K562 (cell line): Measurements from ENCODE around the gene SETX. TPM values are rescaled to one million over a fixed set of nuclear protein-coding genes. Genes with fewer than 3 reads are reported as not detected.
A peak's percentile ranks its signal among the peaks of the same experiment; 100 is the strongest.

Source experiments
- ATAC-seq: fragments of 200-7000 bp; cut with Tn5 transposase; 3 replicates; pipeline ENCODE4 v1.9.1; 2020; ENCODE audit warnings: moderate library complexity
- BruUV-seq: library from RNA; stranded (reverse); fragments of 400-500 nt; replicated peaks from 2 replicates; lab custom pipeline; 2021; lab: Mats Ljungman, UMichigan
- CTCF ChIA-PET: fragments of 300-600 bp; formaldehyde crosslinking; extraction: SDS; loops from one replicate; lab custom pipeline; 2021; ENCODE audit warnings: low intra/inter-chr PET ratio; lab: Yijun Ruan, JAX
- POLR2A ChIA-PET: fragments of 300-600, 350-650 bp; sonication (Branson Sonifier 250); formaldehyde crosslinking; extraction: SDS; loops from one replicate; lab custom pipeline; 2021; ENCODE audit warnings: antibody characterized with exemption, inconsistent platforms; lab: Yijun Ruan, JAX
- DNase-seq, 4 experiments: peaks; one replicate each; pipeline versions ENCODE4 v3.0.0 to v3.0.0-alpha.2; 2011 to 2018; ENCODE audit warnings: low spot score in 3 of 4, mixed read lengths in 3 of 4; ENCODE audit errors: extremely low read depth in 1 of 4
- FAIRE-seq: peaks from 2 replicates; lab custom pipeline; 2011; peaks lifted over from hg19 to GRCh38; lab: Jason Lieb, UNC
- H2AFZ ChIP-seq: 2 replicates; pipeline ENCODE4 v1.6.0; 2011; ENCODE audit warnings: low read depth, low read length, control low read depth, inconsistent platforms
- H3K27ac ChIP-seq: fragments of 200-600 bp; 3 replicates; pipeline ENCODE4 v1.8.0; 2011; ENCODE audit warnings: low read depth, mild to moderate bottlenecking, control low read depth, inconsistent platforms, low read length, moderate library complexity, mixed read lengths; ENCODE audit errors: extremely low read depth
- H3K27me3 ChIP-seq, 2 experiments: fragments of 300-600 bp in 1 of 2; 2 replicates in 1 of 2; 3 replicates in 1 of 2; pipeline versions ENCODE4 v1.6.0 to v1.8.0; 2011; ENCODE audit warnings: inconsistent platforms in 2 of 2, low read length in 2 of 2, mild to moderate bottlenecking in 1 of 2, mixed read lengths in 1 of 2, moderate library complexity in 1 of 2; ENCODE audit not compliant: control insufficient read depth in 2 of 2, insufficient read depth in 2 of 2
- H3K36me3 ChIP-seq: fragments of 300-600 bp; 3 replicates; pipeline ENCODE4 v1.8.0; 2011; ENCODE audit warnings: mild to moderate bottlenecking, low read length, inconsistent platforms; ENCODE audit not compliant: control insufficient read depth, insufficient read depth
- H3K4me1 ChIP-seq, 2 experiments: fragments of 200-600 bp in 1 of 2; replicated peaks in 1 of 2; 2 replicates in 1 of 2; 3 replicates in 1 of 2; pipeline versions ENCODE4 v1.5.1 to v1.8.0; 2011; ENCODE audit warnings: inconsistent platforms in 2 of 2, low read length in 2 of 2, mild to moderate bottlenecking in 1 of 2, mixed read lengths in 1 of 2, moderate library complexity in 1 of 2; ENCODE audit not compliant: control insufficient read depth in 2 of 2, insufficient read depth in 2 of 2
- H3K4me2 ChIP-seq: 2 replicates; pipeline ENCODE4 v1.6.1; 2011; ENCODE audit warnings: low read length, control low read depth, inconsistent platforms, mixed read lengths; ENCODE audit not compliant: insufficient read depth
- H3K4me3 ChIP-seq: fragments of 200-600 bp; sonication (generic), shearing (Covaris generic); 2 replicates; pipeline ENCODE4 v1.5.1; 2016; ENCODE audit warnings: control low read depth, inconsistent platforms
- H3K79me2 ChIP-seq: fragments of 200-600 bp; 3 replicates; pipeline ENCODE4 v1.8.0; 2011; ENCODE audit warnings: low read length, inconsistent platforms; ENCODE audit not compliant: control insufficient read depth, insufficient read depth
- H3K9ac ChIP-seq, 2 experiments: 2 replicates each; pipeline versions ENCODE4 v1.6.0 to v1.6.1; 2011; ENCODE audit warnings: low read depth in 2 of 2, low read length in 2 of 2, control low read depth in 1 of 2, inconsistent platforms in 1 of 2, mild to moderate bottlenecking in 1 of 2, mixed read lengths in 1 of 2; ENCODE audit not compliant: insufficient read depth in 1 of 2
- H3K9me1 ChIP-seq: one replicate; pipeline ENCODE4 v1.6.0; 2011; ENCODE audit warnings: inconsistent platforms, mild to moderate bottlenecking, low read length, moderate library complexity; ENCODE audit not compliant: control insufficient read depth, insufficient read depth
- H3K9me3 ChIP-seq: replicated peaks from 2 replicates; pipeline ENCODE4 v1.5.1; 2011; ENCODE audit warnings: low read depth, low read length, inconsistent platforms; ENCODE audit not compliant: control insufficient read depth, insufficient read depth
- H4K20me1 ChIP-seq: replicated peaks from 2 replicates; pipeline ENCODE4 v1.6.1; 2011; ENCODE audit warnings: low read length, inconsistent platforms, mixed read lengths; ENCODE audit not compliant: control insufficient read depth, insufficient read depth
- ARID1B ChIP-seq: fragments of 450-650 bp; IDR thresholded peaks from 2 replicates; pipeline ENCODE4 v1.6.1; 2016; ENCODE audit warnings: antibody characterized with exemption, mild to moderate bottlenecking, inconsistent platforms
- CC2D1A ChIP-seq: fragments of 450-650 bp; IDR thresholded peaks from 2 replicates; pipeline ENCODE4 v1.6.1; 2017; ENCODE audit warnings: mild to moderate bottlenecking
- CCAR2 ChIP-seq: fragments of 200-400 bp; formaldehyde crosslinking; IDR thresholded peaks from 2 replicates; pipeline ENCODE4 v1.6.1; 2017; ENCODE audit warnings: mild to moderate bottlenecking, low read depth, low read length
- FOXJ3 ChIP-seq: sonication (generic); formaldehyde crosslinking; IDR thresholded peaks from 2 replicates; pipeline ENCODE4 v1.4.0; 2020; ENCODE audit warnings: mild to moderate bottlenecking, missing genetic modification reagents
- HNRNPH1 ChIP-seq: fragments of 200-400 bp; formaldehyde crosslinking; optimal IDR thresholded peaks from 2 replicates; pipeline ENCODE3; 2017; ENCODE audit warnings: low read depth, mild to moderate bottlenecking, low read length, moderate library complexity
- IRF2 ChIP-seq: sonication (generic); formaldehyde crosslinking; IDR thresholded peaks from 2 replicates; pipeline ENCODE4 v1.8.1; 2022; ENCODE audit warnings: mild to moderate bottlenecking, missing genetic modification reagents
- MBD2 ChIP-seq: sonication (generic); IDR thresholded peaks from 2 replicates; pipeline ENCODE4 v1.6.1; 2016; ENCODE audit warnings: low read depth, borderline replicate concordance
- NCOA1 ChIP-seq: fragments of 450-650 bp; IDR thresholded peaks from 2 replicates; pipeline ENCODE4 v1.6.1; 2016; ENCODE audit warnings: low read depth
- NR2C2 ChIP-seq, 2 experiments: fragments of 200-800 bp in 1 of 2; sonication (Bioruptor generic) in 1 of 2; sonication (generic) in 1 of 2; formaldehyde crosslinking in 1 of 2; IDR thresholded peaks; 2 replicates each; pipeline versions ENCODE4 v1.6.1 to v1.8.0; 2016 to 2022; ENCODE audit warnings: mild to moderate bottlenecking in 1 of 2, missing compliant biosample characterization in 1 of 2, missing genetic modification characterization in 1 of 2, missing genetic modification reagents in 1 of 2
- SLC30A9 ChIP-seq: fragments of 250-450 bp; sonication (Bioruptor Pico); IDR thresholded peaks from 2 replicates; pipeline ENCODE4 v1.8.0; 2022; ENCODE audit warnings: mild to moderate bottlenecking, moderate library complexity
- SREBF2 ChIP-seq: sonication (generic); formaldehyde crosslinking; IDR thresholded peaks from 2 replicates; pipeline ENCODE4 v1.4.0; 2020; ENCODE audit warnings: mild to moderate bottlenecking, missing genetic modification reagents
- STAT5B ChIP-seq: fragments of 250-450 bp; sonication (Bioruptor Pico); IDR thresholded peaks from 2 replicates; pipeline ENCODE4 v1.8.0; 2021; ENCODE audit warnings: mild to moderate bottlenecking, inconsistent platforms
- XRCC4 ChIP-seq: IDR thresholded peaks from one replicate; pipeline ENCODE4 v1.6.1; 2011; ENCODE audit not compliant: insufficient read depth, insufficient read length; ENCODE audit errors: extremely low read depth
- ZNF551 ChIP-seq: fragments of 250-450 bp; sonication (Bioruptor Pico); IDR thresholded peaks from 2 replicates; pipeline ENCODE4 v1.5.0; 2021; ENCODE audit warnings: mild to moderate bottlenecking, moderate library complexity
- ZNF79 ChIP-seq: fragments of 250-450 bp; sonication (Bioruptor Pico); IDR thresholded peaks from 2 replicates; pipeline ENCODE4 v1.4.0; 2020; ENCODE audit warnings: low read depth, mild to moderate bottlenecking, moderate library complexity
- WGBS: fragments of 100-300 bp; shearing (Covaris generic); methylation state at CpG from one replicate; pipeline ENCODE4 v1.1.6; 2016; ENCODE audit warnings: low coverage, mixed read lengths; ENCODE audit not compliant: insufficient coverage; ENCODE audit errors: missing lambda C conversion rate; 5-methylcytosine and 5-hydroxymethylcytosine counted together
- in situ Hi-C: fragments of 300-500 bp; cut with MboI; formaldehyde crosslinking; loops from 4 replicates; pipeline ENCODE4 v1.15.0; 2018; ENCODE audit warnings: inconsistent platforms, mixed read lengths
- intact Hi-C: fragments of 100-400 bp; cut with micrococcal nuclease; formaldehyde crosslinking; loops from 2 replicates; pipeline ENCODE4 v1.14.2; 2022
- polyA plus RNA-seq, 8 experiments: library from polyadenylated mRNA; depleted of rRNA in 4 of 8; stranded (reverse) in 5 of 8; unstranded in 3 of 8; fragments of >200 nt; fragmentation: Nextera tagmentation in 2 of 8; fragmentation: Illumina TruSeq in 1 of 8; extraction: Ambion mirVana in 2 of 8; extraction: Trizol in 1 of 8; gene quantifications; 2 replicates each; pipeline versions ENCODE4 v1.2.1 to v1.2.3, GENCODE V29; 2011 to 2014; ENCODE audit warnings: inconsistent platforms in 1 of 8, missing spikeins in 1 of 8
- total RNA-seq, 7 experiments: library from RNA; depleted of rRNA in 6 of 7; stranded (reverse); fragments of >200 nt in 6 of 7; fragmentation: Illumina TruSeq in 2 of 7; extraction: Trizol in 2 of 7; gene quantifications; 2 replicates each; pipeline versions ENCODE4 v1.2.1 to v1.2.3, GENCODE V29; 2011 to 2021; ENCODE audit warnings: low replicate concordance in 1 of 7
- TF ChIP-seq, protein P1 (sequence below): fragments of 250-450 bp; sonication (Bioruptor Pico); IDR thresholded peaks from 2 replicates; pipeline ENCODE4 v1.4.0; 2020; ENCODE audit warnings: borderline replicate concordance
- TF ChIP-seq, protein P2 (sequence below): fragments of 450-650 bp; formaldehyde crosslinking; conservative IDR thresholded peaks from 2 replicates; pipeline ENCODE4 v1.4.0; 2022; ENCODE audit warnings: mild to moderate bottlenecking, missing genetic modification characterization

Gene SETX
- total and polyA plus RNA-seq, 9 of the 15 experiments (the other 6 are each of a cell fraction or from before 2014, with no cell fraction given), result 8.7 to 45.7 (median 28.7) TPM

DNA sequence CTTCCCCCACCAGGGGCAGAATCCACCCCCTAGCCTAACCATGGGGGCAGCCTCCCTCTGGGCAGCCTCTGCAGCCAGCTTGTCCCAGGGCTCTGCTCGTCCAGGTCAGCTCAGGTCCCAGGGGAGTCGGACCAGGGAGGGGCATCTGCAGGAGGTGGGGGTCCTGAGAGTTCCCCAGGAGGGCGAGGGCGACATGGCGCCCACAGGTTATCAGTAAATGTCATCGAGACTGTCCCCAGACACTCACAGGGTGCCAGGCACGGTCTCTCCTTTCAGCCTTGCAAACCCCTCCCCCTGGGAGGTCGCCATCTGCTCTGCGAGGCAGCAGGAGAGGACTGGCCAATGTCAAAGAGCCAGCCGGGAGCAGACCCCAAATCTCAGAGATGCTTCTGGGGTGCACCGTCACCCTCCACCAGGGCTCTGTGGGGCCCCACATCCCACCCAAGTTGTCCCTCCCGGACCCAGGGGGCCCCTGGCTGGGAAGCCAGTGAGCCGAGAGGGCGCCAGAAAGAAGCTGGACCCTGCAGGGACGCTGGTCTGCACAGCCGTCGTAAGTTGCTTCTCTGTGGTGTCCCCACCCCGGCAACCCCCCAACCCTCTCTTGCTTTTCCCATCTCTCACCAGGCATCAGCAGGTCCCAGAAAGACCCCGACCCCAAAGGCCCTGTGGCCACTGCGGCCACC is 123.6 kb downstream of the SETX start:
- intact Hi-C loops, result no loop called here
- in situ Hi-C loops, result no loop called here
- peaks cover 32 to 81% of the 10 kb centered on the region in 2 experiments; a peak in 4 of 5 replicates for H3K27me3 ChIP-seq
- H3K27ac ChIP-seq, result no peak overlapping the region
- peaks cover 17% of the 10 kb centered on the region for H4K20me1 ChIP-seq
- no peaks in the 10 kb centered on the region for H3K36me3 ChIP-seq
- no peak for TF ChIP-seq SREBF2 (CRISPR knock-in tag)
- no peak for TF ChIP-seq ZNF551 (CRISPR knock-in tag)
- no peak for TF ChIP-seq IRF2
- TF ChIP-seq NCOA1, result no peak
- TF ChIP-seq, protein P1, sequence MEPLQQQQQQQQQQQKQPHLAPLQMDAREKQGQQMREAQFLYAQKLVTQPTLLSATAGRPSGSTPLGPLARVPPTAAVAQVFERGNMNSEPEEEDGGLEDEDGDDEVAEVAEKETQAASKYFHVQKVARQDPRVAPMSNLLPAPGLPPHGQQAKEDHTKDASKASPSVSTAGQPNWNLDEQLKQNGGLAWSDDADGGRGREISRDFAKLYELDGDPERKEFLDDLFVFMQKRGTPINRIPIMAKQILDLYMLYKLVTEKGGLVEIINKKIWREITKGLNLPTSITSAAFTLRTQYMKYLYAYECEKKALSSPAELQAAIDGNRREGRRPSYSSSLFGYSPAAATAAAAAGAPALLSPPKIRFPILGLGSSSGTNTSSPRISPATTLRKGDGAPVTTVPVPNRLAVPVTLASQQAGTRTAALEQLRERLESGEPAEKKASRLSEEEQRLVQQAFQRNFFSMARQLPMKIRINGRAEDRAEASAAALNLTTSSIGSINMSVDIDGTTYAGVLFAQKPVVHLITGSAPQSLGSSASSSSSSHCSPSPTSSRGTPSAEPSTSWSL, result no peak
- TF ChIP-seq XRCC4, result no peak
- TF ChIP-seq NR2C2 (CRISPR knock-in tag; IDR thresholded peaks at IDR 0.05), result no peak
- TF ChIP-seq NR2C2 (tag; IDR thresholded peaks at IDR 0.05), result no peak
- TF ChIP-seq ARID1B, result no peak
- TF ChIP-seq ZNF79, result no peak
- TF ChIP-seq STAT5B (CRISPR knock-in tag), result no peak
- no peak for TF ChIP-seq CC2D1A
- TF ChIP-seq FOXJ3 (CRISPR knock-in tag), result no peak
- TF ChIP-seq CCAR2, result no peak
- TF ChIP-seq, protein P2, sequence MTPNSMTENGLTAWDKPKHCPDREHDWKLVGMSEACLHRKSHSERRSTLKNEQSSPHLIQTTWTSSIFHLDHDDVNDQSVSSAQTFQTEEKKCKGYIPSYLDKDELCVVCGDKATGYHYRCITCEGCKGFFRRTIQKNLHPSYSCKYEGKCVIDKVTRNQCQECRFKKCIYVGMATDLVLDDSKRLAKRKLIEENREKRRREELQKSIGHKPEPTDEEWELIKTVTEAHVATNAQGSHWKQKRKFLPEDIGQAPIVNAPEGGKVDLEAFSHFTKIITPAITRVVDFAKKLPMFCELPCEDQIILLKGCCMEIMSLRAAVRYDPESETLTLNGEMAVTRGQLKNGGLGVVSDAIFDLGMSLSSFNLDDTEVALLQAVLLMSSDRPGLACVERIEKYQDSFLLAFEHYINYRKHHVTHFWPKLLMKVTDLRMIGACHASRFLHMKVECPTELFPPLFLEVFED (CRISPR knock-in tag), result no peak
- no peak for TF ChIP-seq SLC30A9 (CRISPR knock-in tag)
- TF ChIP-seq MBD2, result no peak
- no peak for TF ChIP-seq HNRNPH1
- TF ChIP-seq, all 486 proteins: peak for 0
- peaks cover 0 to 7% of the 10 kb centered on the region in 2 experiments; a peak in 1 of 5 replicates for H3K4me1 ChIP-seq
- ATAC-seq (no peak), DNase-seq (no peak), FAIRE-seq (no peak)
- H3K4me2 ChIP-seq, result no peak overlapping the region
- no peak overlapping the region for H3K4me3 ChIP-seq
- POLR2A ChIA-PET, result interaction anchor here (0.6 to 1.0 kb wide), 3 partner anchors 125 to 493 kb away, joined by 3 read pairs; no protein-coding TSS in a partner anchor
- H3K9me3 ChIP-seq, result no peaks in the 10 kb centered on the region
- no peaks in the 10 kb centered on the region for H3K9me1 ChIP-seq
- peak overlapping the region in 1 of 2 experiments; percentile 9; a peak in 1 of 4 replicates for H3K9ac ChIP-seq
- BruUV-seq, result no TSS peak
- 2% methylated on average over 18 of the region's 20 CpGs for WGBS
- no peaks in the 10 kb centered on the region for H3K79me2 ChIP-seq
- no peak overlapping the region for H2AFZ ChIP-seq
- CTCF ChIA-PET, result no interaction called here
